GM23338 (cell line): ENCODE results near the gene COMTD1. TPM values are rescaled to one million over a fixed set of nuclear protein-coding genes. Genes with fewer than 3 reads are reported as not detected.

Experiments used
- ATAC-seq: fragments of 200-7000 bp; cut with Tn5 transposase; 3 replicates; pipeline ENCODE4 v1.9.1; 2020
- DNase-seq: peaks from one replicate; pipeline ENCODE4 v3.0.0-alpha.2; 2015; ENCODE audit warnings: low spot score
- H2AFZ ChIP-seq: fragments of 200-600 bp; sonication (generic); 2 replicates; pipeline ENCODE4 v1.8.0; 2016; ENCODE audit warnings: antibody characterized with exemption, mild to moderate bottlenecking, moderate library complexity
- H3F3A ChIP-seq: fragments of 200-600 bp; sonication (generic); replicated peaks from 2 replicates; pipeline ENCODE4 v1.8.0; 2017; ENCODE audit warnings: antibody characterized with exemption, mixed run types, low read depth
- H3K27ac ChIP-seq: fragments of 200-600 bp; sonication (generic); 2 replicates; pipeline ENCODE4 v1.6.1; 2016; ENCODE audit warnings: low read depth
- H3K27me3 ChIP-seq: fragments of 200-600 bp; sonication (generic); 2 replicates; pipeline ENCODE4 v1.8.0; 2016; ENCODE audit warnings: mild to moderate bottlenecking, mixed run types, moderate library complexity; ENCODE audit not compliant: insufficient read depth
- H3K36me3 ChIP-seq: fragments of 200-600 bp; sonication (generic); 2 replicates; pipeline ENCODE4 v1.8.0; 2016; ENCODE audit warnings: mild to moderate bottlenecking; ENCODE audit not compliant: insufficient read depth
- H3K4me1 ChIP-seq: fragments of 200-600 bp; sonication (generic); 2 replicates; pipeline ENCODE4 v1.8.0; 2016; ENCODE audit warnings: mild to moderate bottlenecking, moderate library complexity; ENCODE audit not compliant: insufficient read depth
- H3K4me2 ChIP-seq: fragments of 200-600 bp; sonication (generic); 2 replicates; pipeline ENCODE4 v1.7.1; 2017; ENCODE audit warnings: mixed run types
- H3K4me3 ChIP-seq: fragments of 200-600 bp; sonication (generic); 2 replicates; pipeline ENCODE4 v1.6.1; 2016; ENCODE audit warnings: mixed run types
- H3K79me2 ChIP-seq: fragments of 200-600 bp; sonication (generic); replicated peaks from 2 replicates; pipeline ENCODE4 v1.8.0; 2017; ENCODE audit warnings: mild to moderate bottlenecking; ENCODE audit not compliant: insufficient read depth
- H3K9me2 ChIP-seq: fragments of 200-600 bp; sonication (generic); 2 replicates; pipeline ENCODE4 v1.8.0; 2017; ENCODE audit not compliant: insufficient read depth
- H4K20me1 ChIP-seq: fragments of 200-600 bp; sonication (generic); replicated peaks from 2 replicates; pipeline ENCODE4 v1.8.0; 2017; ENCODE audit warnings: mild to moderate bottlenecking; ENCODE audit not compliant: insufficient read depth
- H3K27ac Mint-ChIP-seq: 2 replicates; pipeline ENCODE4 v1.8.0; 2020; ENCODE audit warnings: inconsistent platforms, mild to moderate bottlenecking, moderate library complexity, mixed read lengths
- H3K27me3 Mint-ChIP-seq: 3 replicates; pipeline ENCODE4 v1.8.0; 2022; ENCODE audit warnings: low read depth, mild to moderate bottlenecking, moderate library complexity, mixed read lengths, inconsistent platforms; ENCODE audit not compliant: insufficient read depth, poor library complexity
- H3K36me3 Mint-ChIP-seq: 3 replicates; pipeline ENCODE4 v1.8.0; 2021; ENCODE audit warnings: low read depth, mild to moderate bottlenecking, inconsistent platforms, moderate library complexity, mixed read lengths
- H3K4me1 Mint-ChIP-seq: 3 replicates; pipeline ENCODE4 v1.8.0; 2020; ENCODE audit warnings: mild to moderate bottlenecking, inconsistent platforms, mixed read lengths
- H3K4me3 Mint-ChIP-seq: 3 replicates; pipeline ENCODE4 v1.8.0; 2021; ENCODE audit warnings: moderate library complexity, mild to moderate bottlenecking, inconsistent platforms, mixed read lengths
- H3K9me3 Mint-ChIP-seq: 3 replicates; pipeline ENCODE4 v1.8.0; 2020; ENCODE audit warnings: moderate library complexity, mild to moderate bottlenecking, inconsistent platforms, mixed read lengths
- CREB1 ChIP-seq: fragments of 250-450 bp; sonication (Bioruptor Pico); IDR thresholded peaks from 2 replicates; pipeline ENCODE4 v1.5.0; 2020; ENCODE audit warnings: low read depth, mild to moderate bottlenecking, moderate library complexity
- EZH2phosphoT487 ChIP-seq: fragments of 200-600 bp; sonication (generic); IDR thresholded peaks from one replicate; pipeline ENCODE4 v1.8.1; 2018; ENCODE audit warnings: antibody characterized with exemption; ENCODE audit not compliant: unreplicated experiment
- POLR2AphosphoS5 ChIP-seq: IDR thresholded peaks from 2 replicates; pipeline ENCODE4 v1.6.1; 2016; ENCODE audit warnings: antibody characterized with exemption, low read depth
- REST ChIP-seq: IDR thresholded peaks from one replicate; pipeline ENCODE4 v1.6.1; 2018; ENCODE audit warnings: antibody characterized with exemption; ENCODE audit not compliant: unreplicated experiment
- ZNF331 ChIP-seq: fragments of 250-450 bp; sonication (Bioruptor Pico); IDR thresholded peaks from 2 replicates; pipeline ENCODE4 v1.5.0; 2020; ENCODE audit warnings: low read depth, mild to moderate bottlenecking, moderate library complexity
- ZNF462 ChIP-seq: fragments of 250-450 bp; sonication (Bioruptor Pico); IDR thresholded peaks from 2 replicates; pipeline ENCODE4 v1.5.0; 2020; ENCODE audit warnings: mild to moderate bottlenecking, moderate library complexity
- polyA plus RNA-seq: library from polyadenylated mRNA; unstranded; fragments of >200 nt; fragmentation: Nextera tagmentation; extraction: Ambion mirVana; gene quantifications from 2 replicates; pipeline ENCODE4 v1.2.1, GENCODE V29; 2016
- total RNA-seq: library from RNA; depleted of rRNA; stranded (reverse); fragments of >200 nt; shearing (Covaris generic); gene quantifications from 2 replicates; pipeline ENCODE4 v1.2.3, GENCODE V29; 2014
- TF ChIP-seq, protein P1 (sequence below), 2 experiments: fragments of 200-600 bp in 1 of 2; sonication (generic) in 1 of 2; conservative IDR thresholded peaks; 2 replicates each; pipeline versions ENCODE4 v1.5.1 to v1.6.1; 2016 to 2017; ENCODE audit warnings: antibody characterized with exemption in 2 of 2, low read depth in 2 of 2, mild to moderate bottlenecking in 2 of 2, moderate library complexity in 1 of 2

Gene COMTD1
- total and polyA plus RNA-seq, 2 experiments from 2014 or later = 40.0 to 46.7 TPM

DNA sequence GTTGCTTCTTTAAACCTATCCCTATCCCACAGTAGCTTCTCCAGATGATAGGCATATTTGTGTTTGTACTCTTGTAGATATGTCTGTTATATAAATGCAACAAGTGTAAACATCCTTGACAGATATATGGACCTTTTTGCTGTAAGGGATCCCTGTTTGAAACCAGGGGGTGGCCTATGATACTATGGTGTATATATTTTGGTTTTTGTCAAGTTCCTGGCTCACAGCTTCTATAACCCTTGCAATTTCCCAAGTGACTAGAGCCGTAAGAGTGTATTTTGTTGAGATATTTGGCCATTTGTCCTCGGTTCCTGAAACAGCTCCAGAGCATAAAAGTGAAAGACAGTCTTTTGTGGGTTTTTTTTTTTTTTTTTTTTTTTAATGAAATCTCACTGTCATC is 9.7 kb downstream of the COMTD1 start:
- Histone ChIP-seq H2AFZ (no peak overlapping the region), H4K20me1 (peaks cover 6% of the 10 kb centered on the region), H3K36me3 (peaks cover 11% of the 10 kb centered on the region), H3K27me3 (no peaks in the 10 kb centered on the region), H3K9me2 (no peaks in the 10 kb centered on the region), H3K79me2 (peaks cover 86% of the 10 kb centered on the region), H3K4me2 (peak overlapping the region; percentile 68), H3K4me1 (peaks cover 43% of the 10 kb centered on the region), H3K4me3 (peak overlapping the region; percentile 17; the same call in 1 of the 2 replicates), H3F3A (peaks cover 15% of the 10 kb centered on the region), H3K27ac (peak overlapping the region; percentile 95)
- Mint-ChIP-seq H3K27me3 (peaks cover 13% of the 10 kb centered on the region), H3K27ac (peak overlapping the region; percentile 95), H3K4me1 (peaks cover 65% of the 10 kb centered on the region), H3K4me3 (peak overlapping the region; percentile 51), H3K9me3 (no peaks in the 10 kb centered on the region), H3K36me3 (peaks cover 89% of the 10 kb centered on the region)
- ATAC-seq (no peak), DNase-seq (no peak)
- TF ChIP-seq ZNF331 (no peak), EZH2phosphoT487 (no peak), POLR2AphosphoS5 (no peak), REST (no peak), CREB1 (CRISPR knock-in tag) (no peak), ZNF462 (CRISPR knock-in tag) (no peak)
- TF ChIP-seq, protein P1, sequence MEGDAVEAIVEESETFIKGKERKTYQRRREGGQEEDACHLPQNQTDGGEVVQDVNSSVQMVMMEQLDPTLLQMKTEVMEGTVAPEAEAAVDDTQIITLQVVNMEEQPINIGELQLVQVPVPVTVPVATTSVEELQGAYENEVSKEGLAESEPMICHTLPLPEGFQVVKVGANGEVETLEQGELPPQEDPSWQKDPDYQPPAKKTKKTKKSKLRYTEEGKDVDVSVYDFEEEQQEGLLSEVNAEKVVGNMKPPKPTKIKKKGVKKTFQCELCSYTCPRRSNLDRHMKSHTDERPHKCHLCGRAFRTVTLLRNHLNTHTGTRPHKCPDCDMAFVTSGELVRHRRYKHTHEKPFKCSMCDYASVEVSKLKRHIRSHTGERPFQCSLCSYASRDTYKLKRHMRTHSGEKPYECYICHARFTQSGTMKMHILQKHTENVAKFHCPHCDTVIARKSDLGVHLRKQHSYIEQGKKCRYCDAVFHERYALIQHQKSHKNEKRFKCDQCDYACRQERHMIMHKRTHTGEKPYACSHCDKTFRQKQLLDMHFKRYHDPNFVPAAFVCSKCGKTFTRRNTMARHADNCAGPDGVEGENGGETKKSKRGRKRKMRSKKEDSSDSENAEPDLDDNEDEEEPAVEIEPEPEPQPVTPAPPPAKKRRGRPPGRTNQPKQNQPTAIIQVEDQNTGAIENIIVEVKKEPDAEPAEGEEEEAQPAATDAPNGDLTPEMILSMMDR (conservative IDR thresholded peaks at IDR 0.05; ENCODE audit: low read depth in 2 of 2) = no peak
